Epidermal melanocyte (primary cell): ENCODE data around the gene AGAP2.
A peak's percentile ranks its signal among the peaks of the same experiment; 100 is the strongest.

Experiments
- DNase-seq: peaks from one replicate; pipeline ENCODE4 v3.0.0; 2011; ENCODE audit warnings: low spot score; ENCODE audit not compliant: insufficient read length

The AGAP2 gene

GRCh38 chr12:57737467-57738460, 778 bp downstream of the AGAP2 start:
- no peak for DNase-seq

GRCh38 chr12:57736741-57737466, 1.6 kb downstream of the AGAP2 start:
- no peak for DNase-seq

GRCh38 chr12:57735952-57736740, 2.4 kb downstream of the AGAP2 start:
- no peak for DNase-seq

- no peak for DNase-seq
Measured at GRCh38 chr12:57735198-57735855, 3.2 kb downstream of the AGAP2 start.

- no peak for DNase-seq
Measured at GRCh38 chr12:57734591-57734990, 4.0 kb downstream of the AGAP2 start.

- DNase-seq = no peak
Measured at GRCh38 chr12:57733928-57734327, 4.6 kb downstream of the AGAP2 start.

- DNase-seq = no peak
Measured at GRCh38 chr12:57732726-57733593, 5.6 kb downstream of the AGAP2 start.

- no peak for DNase-seq
Measured at GRCh38 chr12:57732270-57732669, 6.3 kb downstream of the AGAP2 start.

GRCh38 chr12:57731411-57732080, 7.0 kb downstream of the AGAP2 start:
- DNase-seq = no peak

GRCh38 chr12:57730336-57731067, 8.0 kb downstream of the AGAP2 start:
- no peak for DNase-seq

GRCh38 chr12:57729321-57729844, 9.2 kb downstream of the AGAP2 start:
- DNase-seq = no peak

GRCh38 chr12:57727758-57728395, 10.7 kb downstream of the AGAP2 start:
- no peak for DNase-seq

- DNase-seq = no peak
Measured at GRCh38 chr12:57726884-57727757, 11.4 kb downstream of the AGAP2 start.

- DNase-seq = peak; percentile 78
Measured at GRCh38 chr12:57726151-57726883, 12.2 kb downstream of the AGAP2 start.

GRCh38 chr12:57725851-57726150, 12.7 kb downstream of the AGAP2 start:
- DNase-seq = no peak

- no peak for DNase-seq
Measured at GRCh38 chr12:57724936-57725740, 13.4 kb downstream of the AGAP2 start.
